ENCODE data around the gene KIFBP. TPM values are rescaled to one million over a fixed set of nuclear protein-coding genes. Genes with fewer than 3 reads are reported as not detected.

Gene KIFBP, protein sequence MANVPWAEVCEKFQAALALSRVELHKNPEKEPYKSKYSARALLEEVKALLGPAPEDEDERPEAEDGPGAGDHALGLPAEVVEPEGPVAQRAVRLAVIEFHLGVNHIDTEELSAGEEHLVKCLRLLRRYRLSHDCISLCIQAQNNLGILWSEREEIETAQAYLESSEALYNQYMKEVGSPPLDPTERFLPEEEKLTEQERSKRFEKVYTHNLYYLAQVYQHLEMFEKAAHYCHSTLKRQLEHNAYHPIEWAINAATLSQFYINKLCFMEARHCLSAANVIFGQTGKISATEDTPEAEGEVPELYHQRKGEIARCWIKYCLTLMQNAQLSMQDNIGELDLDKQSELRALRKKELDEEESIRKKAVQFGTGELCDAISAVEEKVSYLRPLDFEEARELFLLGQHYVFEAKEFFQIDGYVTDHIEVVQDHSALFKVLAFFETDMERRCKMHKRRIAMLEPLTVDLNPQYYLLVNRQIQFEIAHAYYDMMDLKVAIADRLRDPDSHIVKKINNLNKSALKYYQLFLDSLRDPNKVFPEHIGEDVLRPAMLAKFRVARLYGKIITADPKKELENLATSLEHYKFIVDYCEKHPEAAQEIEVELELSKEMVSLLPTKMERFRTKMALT
- 50.4 TPM for total RNA-seq

DNA sequence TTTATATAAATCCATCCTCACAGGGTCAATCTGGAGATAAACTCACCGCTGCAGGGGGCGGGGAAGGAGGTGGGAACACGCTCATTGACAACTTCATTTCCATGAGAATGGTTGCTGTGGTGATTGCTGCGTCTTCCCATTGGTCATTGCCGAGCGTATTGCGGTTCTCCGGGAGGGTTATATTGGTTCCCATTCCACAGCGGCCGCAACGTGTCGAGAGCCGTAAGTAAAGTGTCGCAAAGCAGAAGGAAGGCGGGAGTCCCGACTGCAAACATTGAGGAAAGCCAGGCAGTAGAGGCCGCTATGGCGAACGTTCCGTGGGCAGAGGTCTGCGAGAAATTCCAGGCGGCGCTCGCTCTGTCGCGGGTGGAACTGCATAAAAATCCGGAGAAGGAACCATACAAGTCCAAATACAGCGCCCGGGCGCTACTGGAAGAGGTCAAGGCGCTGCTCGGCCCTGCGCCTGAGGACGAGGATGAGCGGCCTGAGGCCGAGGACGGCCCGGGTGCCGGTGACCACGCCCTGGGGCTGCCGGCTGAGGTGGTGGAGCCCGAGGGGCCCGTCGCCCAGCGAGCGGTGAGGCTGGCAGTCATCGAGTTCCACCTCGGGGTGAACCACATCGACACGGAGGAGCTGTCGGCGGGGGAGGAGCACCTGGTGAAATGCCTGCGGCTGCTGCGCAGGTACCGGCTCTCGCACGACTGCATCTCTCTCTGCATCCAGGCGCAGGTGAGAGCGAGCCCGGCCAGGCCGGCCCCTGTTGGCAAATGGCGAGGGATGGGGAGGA lies at the start of gene KIFBP:
Gene KIFBP, plus strand, starts transcription at position 274 of the 787 bp plus-strand sequence. Its CDS starts 30 bp downstream, at position 304.

DNA sequence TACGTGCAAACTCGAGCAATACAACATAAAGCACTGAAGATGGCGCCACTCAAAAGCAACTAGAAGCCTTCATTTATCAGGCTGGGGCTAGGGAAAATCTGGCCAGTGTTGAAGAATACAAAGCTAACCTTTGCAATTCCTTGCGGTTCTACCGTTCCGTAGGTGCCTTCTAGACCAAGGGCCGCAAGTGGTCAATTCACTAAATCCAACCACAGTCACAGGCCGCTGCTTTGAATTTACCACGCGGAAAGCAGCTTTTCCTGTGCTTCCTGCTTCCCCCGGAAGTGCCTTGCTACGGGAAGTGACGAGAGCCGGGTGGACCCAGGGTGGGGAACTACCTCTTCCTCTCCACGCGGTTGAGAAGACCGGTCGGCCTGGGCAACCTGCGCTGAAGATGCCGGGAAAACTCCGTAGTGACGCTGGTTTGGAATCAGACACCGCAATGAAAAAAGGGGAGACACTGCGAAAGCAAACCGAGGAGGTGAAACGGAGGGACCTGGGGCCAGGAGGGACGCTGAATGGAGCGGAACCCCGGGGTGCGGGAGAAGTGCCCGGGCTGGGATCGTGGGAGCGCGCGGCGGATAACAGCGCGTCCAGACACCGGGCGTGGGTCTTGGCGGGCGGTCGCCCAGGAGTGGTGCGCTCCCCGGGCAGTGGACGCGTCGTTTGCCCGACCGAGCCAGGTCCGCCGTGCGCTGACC lies 32.6 kb upstream of the KIFBP start, which contains the start of gene DDX21:
Gene DDX21, plus strand, starts transcription at position 339 of the 701 bp plus-strand sequence. Its CDS starts 56 bp downstream, at position 395.

Other genes with a start within 250 kb of the KIFBP start
- gene STOX1, start 161.3 kb upstream of the KIFBP start, total RNA-seq = 9.7 TPM
- gene DDX50, start 87.5 kb upstream of the KIFBP start, total RNA-seq = 39.1 TPM
- gene DDX21, start 32.6 kb upstream of the KIFBP start, total RNA-seq = 36.6 TPM
- gene SRGN, start 99.3 kb downstream of the KIFBP start, total RNA-seq = 8.1 TPM
- 43.2 TPM for gene VPS26A, start 135.4 kb downstream of the KIFBP start, total RNA-seq
- 41.0 TPM for gene SUPV3L1, start 191.4 kb downstream of the KIFBP start, total RNA-seq
- gene HKDC1, start 231.5 kb downstream of the KIFBP start, total RNA-seq = 3.1 TPM